Pancreas (tissue), 10 donors: Measurements from ENCODE around the gene HOXC13. TPM values are rescaled to one million over a fixed set of nuclear protein-coding genes. Genes with fewer than 3 reads are reported as not detected.

ENCODE experiments used
- ATAC-seq, 4 donors: fragments of 200-7000 bp; cut with Tn5 transposase; one replicate each; pipeline versions ENCODE4 v1.8.0 to v1.9.1; 2020; ENCODE audit warnings: mild to moderate bottlenecking in 4 of 4, moderate library complexity in 4 of 4
- DNase-seq, 6 donors: peaks; one replicate each; pipeline ENCODE4 v3.0.0-alpha.2; 2020
- FAIRE-seq: peaks from 2 replicates; lab custom pipeline; 2012; peaks lifted over from hg19 to GRCh38; lab: Jason Lieb, UNC
- H3K27ac ChIP-seq, 4 donors: fragments of 200-600 bp; sonication (generic); 1 replicate in 3 of 4; 2 replicates in 1 of 4; pipeline versions ENCODE4 v1.5.0 to v1.8.0; 2020
- H3K27me3 ChIP-seq, 4 donors: fragments of 200-600 bp; one replicate each; pipeline ENCODE4 v1.8.0; 2021
- H3K36me3 ChIP-seq, 3 donors: fragments of 200-600 bp; sonication (generic) in 1 of 3; one replicate each; pipeline versions ENCODE4 v1.5.0 to v1.8.0; 2020 to 2021
- H3K4me1 ChIP-seq, 3 donors: fragments of 200-600 bp; one replicate each; pipeline ENCODE4 v1.8.0; 2021
- H3K4me3 ChIP-seq, 4 donors: fragments of 200-600 bp; sonication (generic) in 2 of 4; one replicate each; pipeline versions ENCODE4 v1.5.0 to v1.8.0; 2020 to 2021
- H3K9me3 ChIP-seq, 4 donors: fragments of 200-600 bp; one replicate each; pipeline ENCODE4 v1.8.0; 2021
- WGBS, 2 donors: extraction: QIAGEN DNeasy Blood & Tissue Kit; methylation state at CpG; one replicate each; pipeline ENCODE4 v1.1.7; 2013; 5-methylcytosine and 5-hydroxymethylcytosine counted together
- intact Hi-C, 3 donors: fragments of 100-400 bp; cut with DNase I; formaldehyde crosslinking; loops; one replicate each; pipeline versions ENCODE4 v1.11.1 to v1.14.2; 2022
- polyA plus RNA-seq, 2 donors: library from polyadenylated mRNA; stranded (reverse); fragments of 200-250 nt; gene quantifications; one replicate each; pipeline ENCODE4 v1.2.3, GENCODE V29; 2013
- total RNA-seq, 6 donors: library from RNA; stranded (reverse); fragmentation: NEBNext Ultra II Directional in 4 of 6; extraction: Animal tissue kit (Norgen Biotek cat#: 25700) in 4 of 6; gene quantifications; one replicate each; pipeline versions ENCODE4 v1.2.1 to v1.2.4, GENCODE V29; 2021 to 2023
- TF ChIP-seq, protein P1 (sequence below), 4 donors: fragments of 200-600 bp; sonication (generic) in 3 of 4; IDR thresholded peaks; one replicate each; pipeline versions ENCODE4 v1.5.0 to v1.8.0; 2021; ENCODE audit warnings: antibody characterized with exemption in 4 of 4
- donor health status: healthy with polysubstance abuse.
- donor health status: DM: no; HTN: no; CAD: no; lungs with moderate emphysema.
- donor health status: DM: no; HTN: no; CAD: no.
- donor health status: control.
- donor health status: control.
- donor health status: Bipolar disorder and iron deficiency.
- donor health status: DM: yes; HTN: yes; CAD: no.
- donor health status: DM: no; HTN: no; CAD: no.
- donor health status: DM: no; HTN: no; CAD: no.
- donor health status: DM: yes; HTN: yes; CAD: no.

Gene HOXC13
- total and polyA plus RNA-seq, 8 donors, result 0.06 TPM; not detected in 7

DNA sequence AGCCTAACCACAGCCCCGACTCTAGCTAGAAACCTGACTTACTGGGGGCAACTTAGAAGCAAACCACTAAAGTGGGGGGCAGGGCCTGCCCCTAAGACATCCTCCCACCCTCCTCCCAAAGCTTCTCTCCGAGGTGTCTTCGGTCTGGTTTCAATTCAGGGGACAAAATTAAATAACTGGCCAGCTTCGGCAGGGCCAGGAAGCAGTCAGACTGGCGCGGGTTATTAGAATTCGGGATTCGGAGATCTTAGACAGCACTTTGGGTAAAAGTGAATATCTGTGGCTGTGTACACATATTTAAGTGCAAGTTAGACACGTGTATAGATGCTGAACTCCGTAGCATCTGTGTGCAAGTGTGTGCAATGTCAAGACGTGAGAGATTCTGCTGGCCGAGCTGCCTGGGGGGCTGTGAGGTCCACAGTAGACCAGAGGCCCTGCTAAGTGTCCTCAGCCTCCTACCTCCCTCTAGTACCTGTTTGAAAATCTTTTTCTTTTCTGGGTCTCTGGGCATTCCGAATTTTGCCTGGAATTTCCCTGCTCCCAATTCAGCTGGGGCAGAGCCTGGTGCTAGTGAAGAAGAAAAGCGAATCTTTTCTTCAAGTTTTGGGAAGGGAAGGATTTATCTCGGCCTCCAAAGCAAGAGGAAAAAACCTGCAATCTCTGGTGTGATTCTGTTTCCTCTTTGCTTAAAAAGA, 42.3 kb downstream of the HOXC13 start:
- Histone ChIP-seq H3K4me1 (peaks cover 0 to 9% (median 9%) of the 10 kb centered on the region in 3 donors), H3K9me3 (no peaks in the 10 kb centered on the region), H3K27me3 (peaks cover 0 to 70% (median 27%) of the 10 kb centered on the region in 4 donors), H3K4me3 (no peak overlapping the region), H3K27ac (no peak overlapping the region), H3K36me3 (no peaks in the 10 kb centered on the region)
- DNase-seq, result no peak
- intact Hi-C loops, result no loop called here
- no peak for ATAC-seq
- 32 to 34% methylated on average over 15 of the region's 15 CpGs for WGBS, 2 donors
- TF ChIP-seq, protein P1, sequence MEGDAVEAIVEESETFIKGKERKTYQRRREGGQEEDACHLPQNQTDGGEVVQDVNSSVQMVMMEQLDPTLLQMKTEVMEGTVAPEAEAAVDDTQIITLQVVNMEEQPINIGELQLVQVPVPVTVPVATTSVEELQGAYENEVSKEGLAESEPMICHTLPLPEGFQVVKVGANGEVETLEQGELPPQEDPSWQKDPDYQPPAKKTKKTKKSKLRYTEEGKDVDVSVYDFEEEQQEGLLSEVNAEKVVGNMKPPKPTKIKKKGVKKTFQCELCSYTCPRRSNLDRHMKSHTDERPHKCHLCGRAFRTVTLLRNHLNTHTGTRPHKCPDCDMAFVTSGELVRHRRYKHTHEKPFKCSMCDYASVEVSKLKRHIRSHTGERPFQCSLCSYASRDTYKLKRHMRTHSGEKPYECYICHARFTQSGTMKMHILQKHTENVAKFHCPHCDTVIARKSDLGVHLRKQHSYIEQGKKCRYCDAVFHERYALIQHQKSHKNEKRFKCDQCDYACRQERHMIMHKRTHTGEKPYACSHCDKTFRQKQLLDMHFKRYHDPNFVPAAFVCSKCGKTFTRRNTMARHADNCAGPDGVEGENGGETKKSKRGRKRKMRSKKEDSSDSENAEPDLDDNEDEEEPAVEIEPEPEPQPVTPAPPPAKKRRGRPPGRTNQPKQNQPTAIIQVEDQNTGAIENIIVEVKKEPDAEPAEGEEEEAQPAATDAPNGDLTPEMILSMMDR (IDR thresholded peaks at IDR 0.05), result no peak
- FAIRE-seq, result no peak

- intact Hi-C loops, result no loop called here
- no peak for ATAC-seq
- FAIRE-seq, result no peak
- no peak overlapping the region for H3K4me3 ChIP-seq
- no peak overlapping the region for H3K27ac ChIP-seq
- no peaks in the 10 kb centered on the region for H3K36me3 ChIP-seq
- WGBS, 2 donors, result 24 to 25% methylated on average over 30 of the region's 30 CpGs
- no peaks in the 10 kb centered on the region for H3K9me3 ChIP-seq
- TF ChIP-seq, protein P1 (IDR thresholded peaks at IDR 0.05), result no peak
- DNase-seq, result peak in 1 of 6 donors; percentile 38
- H3K27me3 ChIP-seq, result peaks cover 0 to 69% (median 27%) of the 10 kb centered on the region in 4 donors
- H3K4me1 ChIP-seq, result peaks cover 0 to 14% (median 12%) of the 10 kb centered on the region in 3 donors
Measured at GRCh38 chr12:53981634-53982565, 43.3 kb downstream of the HOXC13 start.

- FAIRE-seq (no peak), ATAC-seq (no peak), DNase-seq (peak in 1 of 6 donors; percentile 20)
- Histone ChIP-seq H3K4me1 (peaks cover 0 to 14% (median 12%) of the 10 kb centered on the region in 3 donors), H3K4me3 (no peak overlapping the region), H3K27ac (no peak overlapping the region), H3K27me3 (peaks cover 0 to 67% (median 25%) of the 10 kb centered on the region in 4 donors), H3K9me3 (no peaks in the 10 kb centered on the region), H3K36me3 (no peaks in the 10 kb centered on the region)
- TF ChIP-seq, protein P1 (IDR thresholded peaks at IDR 0.05), result no peak
- 13 to 14% methylated on average over 26 of the region's 26 CpGs for WGBS, 2 donors
- intact Hi-C loops, result no loop called here
Measured at GRCh38 chr12:53982648-53983567, 44.3 kb downstream of the HOXC13 start.

DNA sequence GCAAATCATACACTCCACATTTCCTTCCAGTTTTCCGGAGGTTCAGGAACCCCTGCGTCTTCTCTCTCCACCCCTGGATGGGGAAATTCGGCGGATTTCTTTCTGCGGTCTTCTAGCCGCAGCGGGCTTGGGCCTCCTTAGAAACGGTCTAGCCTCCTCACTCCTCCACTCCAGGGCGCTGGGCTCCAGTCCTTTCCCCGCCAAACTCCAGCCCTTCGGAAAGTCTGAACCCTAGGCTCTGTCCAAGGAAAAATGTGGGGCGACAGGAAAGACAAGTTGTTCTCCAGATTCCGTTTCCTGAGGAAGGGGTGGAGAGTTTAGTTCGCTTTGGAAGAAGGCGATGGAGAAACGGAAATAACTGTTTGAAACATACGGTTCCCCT, 44.9 kb downstream of the HOXC13 start:
- Histone ChIP-seq H3K27me3 (peaks cover 0 to 72% (median 28%) of the 10 kb centered on the region in 4 donors), H3K27ac (no peak overlapping the region), H3K4me1 (peaks cover 0 to 14% (median 12%) of the 10 kb centered on the region in 3 donors), H3K9me3 (no peaks in the 10 kb centered on the region), H3K36me3 (no peaks in the 10 kb centered on the region), H3K4me3 (no peak overlapping the region)
- ATAC-seq (no peak), DNase-seq (peak in 1 of 6 donors; percentile 9), FAIRE-seq (no peak)
- WGBS, 2 donors, result 8% methylated on average over 17 of the region's 17 CpGs
- TF ChIP-seq, protein P1 (IDR thresholded peaks at IDR 0.05), result no peak
- intact Hi-C loops, result no loop called here
